HCT116 (cell line): ENCODE measurements around the gene EPHA8. TPM values are rescaled to one million over a fixed set of nuclear protein-coding genes. Genes with fewer than 3 reads are reported as not detected.

Source experiments
- ATAC-seq: fragments of 200-7000 bp; cut with Tn5 transposase; 2 replicates; pipeline ENCODE4 v1.9.1; 2020; ENCODE audit warnings: mild to moderate bottlenecking, moderate library complexity
- BruUV-seq: library from RNA; stranded (reverse); fragments of 400-500 nt; replicated peaks from 2 replicates; lab custom pipeline; 2021; lab: Mats Ljungman, UMichigan
- CTCF ChIA-PET: fragments of 300-600 bp; sonication (Branson Sonifier 250); formaldehyde crosslinking; loops from one replicate; lab custom pipeline; 2021; ENCODE audit warnings: antibody characterized with exemption; lab: Charles Lee
- POLR2A ChIA-PET: fragments of 300-600, 350-600 bp; sonication (Branson Sonifier 250); formaldehyde crosslinking; loops from one replicate; lab custom pipeline; 2021; ENCODE audit warnings: antibody characterized with exemption; lab: Charles Lee
- RAD21 ChIA-PET, 2 experiments: fragments of 300-600 bp; sonication (Branson Sonifier 250); formaldehyde crosslinking; loops; one replicate each; lab custom pipeline; 2023; ENCODE audit warnings: low total read pairs in 2 of 2; ENCODE audit not compliant: uncharacterized antibody in 2 of 2, unreplicated experiment in 2 of 2, low non-redundant PET in 1 of 2; lab: Charles Lee
- DNase-seq: peaks from one replicate; pipeline ENCODE4 v3.0.0-alpha.2; 2010; ENCODE audit warnings: low read depth, low spot score
- H2AFZ ChIP-seq: fragments of 200-600 bp; shearing (Covaris generic), sonication (generic); 2 replicates; pipeline ENCODE4 v1.6.1; 2017; ENCODE audit warnings: low read depth, mixed run types, mixed read lengths, antibody characterized with exemption, low read length; ENCODE audit not compliant: poor library complexity, severe bottlenecking
- H3K27ac ChIP-seq: 2 replicates; pipeline ENCODE4 v1.5.1; 2012; ENCODE audit warnings: low read depth, low read length
- H3K27me3 ChIP-seq: fragments of 200-600 bp; sonication (generic); 2 replicates; pipeline ENCODE4 v1.6.1; 2016; ENCODE audit warnings: mixed run types, low read length, mixed read lengths; ENCODE audit not compliant: insufficient read depth
- H3K36me3 ChIP-seq, 2 experiments: fragments of 200-500 bp in 1 of 2; fragments of 200-600 bp in 1 of 2; sonication (Bioruptor generic) in 1 of 2; sonication (generic) in 1 of 2; 2 replicates each; pipeline versions ENCODE4 v1.5.1 to v1.6.1; 2014 to 2016; ENCODE audit warnings: low read length in 2 of 2, inconsistent platforms in 1 of 2, mixed read lengths in 1 of 2, mixed run types in 1 of 2; ENCODE audit not compliant: insufficient read depth in 2 of 2, control insufficient read depth in 1 of 2
- H3K4me1 ChIP-seq, 2 experiments: fragments of 200-600 bp in 1 of 2; sonication (generic) in 1 of 2; 2 replicates each; pipeline versions ENCODE4 v1.5.1 to v1.6.1; 2012 to 2017; ENCODE audit warnings: low read length in 2 of 2, inconsistent platforms in 1 of 2, mild to moderate bottlenecking in 1 of 2, mixed read lengths in 1 of 2, mixed run types in 1 of 2, moderate library complexity in 1 of 2; ENCODE audit not compliant: insufficient read depth in 2 of 2, control insufficient read depth in 1 of 2
- H3K4me2 ChIP-seq: fragments of 200-600 bp; sonication (generic); 2 replicates; pipeline ENCODE4 v1.6.1; 2017; ENCODE audit warnings: mixed run types, low read length, mixed read lengths
- H3K4me3 ChIP-seq, 2 experiments: fragments of 200-600 bp in 1 of 2; sonication (generic) in 1 of 2; replicated peaks in 1 of 2; 2 replicates each; pipeline ENCODE4 v1.5.1; 2011 to 2016; ENCODE audit warnings: low read length in 2 of 2, control low read depth in 1 of 2, low read depth in 1 of 2, mild to moderate bottlenecking in 1 of 2, mixed read lengths in 1 of 2, mixed run types in 1 of 2
- H3K79me2 ChIP-seq: fragments of 200-600 bp; sonication (generic); 2 replicates; pipeline ENCODE4 v1.6.1; 2017; ENCODE audit warnings: mild to moderate bottlenecking, mixed run types, low read length, moderate library complexity, mixed read lengths; ENCODE audit not compliant: insufficient read depth
- H3K9ac ChIP-seq: fragments of 200-600 bp; sonication (generic); 2 replicates; pipeline ENCODE4 v1.6.1; 2016; ENCODE audit warnings: low read length, mixed read lengths
- H3K9me2 ChIP-seq: fragments of 200-600 bp; sonication (generic), shearing (Covaris generic); 2 replicates; pipeline ENCODE4 v1.6.1; 2017; ENCODE audit warnings: mixed run types, mild to moderate bottlenecking, moderate library complexity; ENCODE audit not compliant: insufficient read depth
- H3K9me3 ChIP-seq, 2 experiments: fragments of 200-500 bp in 1 of 2; fragments of 200-600 bp in 1 of 2; sonication (Bioruptor generic) in 1 of 2; sonication (generic) in 1 of 2; 2 replicates each; pipeline ENCODE4 v1.6.1; 2014 to 2017; ENCODE audit warnings: low read length in 2 of 2, mixed read lengths in 2 of 2, inconsistent platforms in 1 of 2, low read depth in 1 of 2, mild to moderate bottlenecking in 1 of 2, mixed run types in 1 of 2, moderate library complexity in 1 of 2; ENCODE audit not compliant: control insufficient read depth in 1 of 2, insufficient read depth in 1 of 2
- H4K20me1 ChIP-seq: fragments of 200-600 bp; sonication (generic), shearing (Covaris generic); 2 replicates; pipeline ENCODE4 v1.6.1; 2017; ENCODE audit warnings: mixed run types, mild to moderate bottlenecking, moderate library complexity; ENCODE audit not compliant: insufficient read depth
- ATF3 ChIP-seq: IDR thresholded peaks from 2 replicates; pipeline ENCODE4 v1.6.1; 2012
- CBX3 ChIP-seq: IDR thresholded peaks from 2 replicates; pipeline ENCODE4 v1.6.1; 2012; ENCODE audit warnings: low read depth
- CEBPB ChIP-seq: IDR thresholded peaks from 2 replicates; pipeline ENCODE4 v1.6.1; 2012; ENCODE audit warnings: low read depth
- ELF1 ChIP-seq: IDR thresholded peaks from 2 replicates; pipeline ENCODE4 v1.6.1; 2012; ENCODE audit warnings: low read depth, borderline replicate concordance
- EZH2 ChIP-seq: fragments of 200-600 bp; sonication (generic); IDR thresholded peaks from 2 replicates; pipeline ENCODE4 v1.6.1; 2017; ENCODE audit warnings: antibody characterized with exemption, mixed run types
- FOSL1 ChIP-seq: IDR thresholded peaks from 2 replicates; pipeline ENCODE4 v1.6.1; 2012; ENCODE audit warnings: low read depth
- JUND ChIP-seq: IDR thresholded peaks from 2 replicates; pipeline ENCODE4 v1.6.1; 2012
- MAX ChIP-seq: IDR thresholded peaks from 2 replicates; pipeline ENCODE4 v1.6.1; 2012
- POLR2A ChIP-seq: IDR thresholded peaks from 2 replicates; pipeline ENCODE4 v1.7.0; 2011; ENCODE audit warnings: borderline replicate concordance; ENCODE audit not compliant: insufficient read depth, insufficient read length; ENCODE audit errors: extremely low read depth
- POLR2AphosphoS5 ChIP-seq: IDR thresholded peaks from 2 replicates; pipeline ENCODE4 v1.6.1; 2011; ENCODE audit warnings: mild to moderate bottlenecking, low read depth, low read length, moderate library complexity
- RAD21 ChIP-seq: IDR thresholded peaks from 2 replicates; pipeline ENCODE4 v1.6.1; 2012; ENCODE audit warnings: low read depth, mild to moderate bottlenecking
- REST ChIP-seq: IDR thresholded peaks from 2 replicates; pipeline ENCODE4 v1.6.1; 2012; ENCODE audit warnings: low read depth
- SIN3A ChIP-seq: IDR thresholded peaks from 2 replicates; pipeline ENCODE4 v1.6.1; 2012; ENCODE audit warnings: low read depth
- SRF ChIP-seq: IDR thresholded peaks from 2 replicates; pipeline ENCODE4 v1.6.1; 2012; ENCODE audit warnings: low read depth
- TCF7L2 ChIP-seq: IDR thresholded peaks from 2 replicates; pipeline ENCODE4 v1.7.0; 2011; ENCODE audit warnings: borderline replicate concordance, inconsistent platforms; ENCODE audit not compliant: insufficient read depth, insufficient read length; ENCODE audit errors: extremely low read depth
- YY1 ChIP-seq: IDR thresholded peaks from 2 replicates; pipeline ENCODE4 v1.6.1; 2011; ENCODE audit warnings: low read length, low read depth, moderate library complexity, mild to moderate bottlenecking; ENCODE audit not compliant: insufficient replicate concordance; ENCODE audit errors: extremely low read depth
- ZNF274 ChIP-seq: fragments of 200-500 bp; sonication (Bioruptor generic); IDR thresholded peaks from 2 replicates; pipeline ENCODE4 v1.6.1; 2014; ENCODE audit warnings: mild to moderate bottlenecking, low read depth, low read length, inconsistent platforms
- intact Hi-C: fragments of 100-400 bp; cut with micrococcal nuclease; formaldehyde crosslinking; loops from 2 replicates; pipeline ENCODE4 v1.10.0; 2022
- total RNA-seq: library from RNA; stranded (reverse); gene quantifications from one replicate; pipeline ENCODE4 v1.2.1, GENCODE V29; 2021; ENCODE audit not compliant: unreplicated experiment

EPHA8 gene
- total RNA-seq, 1 experiment from 2014 or later = 0.30 TPM

- no peak for ATAC-seq
- H3K27me3 ChIP-seq = no peaks in the 10 kb centered on the region
- BruUV-seq = no TSS peak
- H3K9me2 ChIP-seq = no peaks in the 10 kb centered on the region
- no peak overlapping the region for H3K9ac ChIP-seq
- no peak overlapping the region for H3K4me2 ChIP-seq
- H3K9me3 ChIP-seq = no peaks in the 10 kb centered on the region
- TF ChIP-seq YY1 (no peak), JUND (no peak), EZH2 (no peak), SIN3A (no peak), TCF7L2 (no peak), ELF1 (no peak), ATF3 (no peak), CBX3 (no peak), ZNF274 (no peak), SRF (no peak)
- intact Hi-C loops = no loop called here
- no peak for DNase-seq
- H3K79me2 ChIP-seq = no peaks in the 10 kb centered on the region
- H3K36me3 ChIP-seq = no peaks in the 10 kb centered on the region
- H2AFZ ChIP-seq = no peak overlapping the region
- RAD21 ChIA-PET = no interaction called here
- no peaks in the 10 kb centered on the region for H4K20me1 ChIP-seq
- H3K27ac ChIP-seq = no peak overlapping the region
- H3K4me3 ChIP-seq = no peak overlapping the region
- CTCF ChIA-PET = no interaction called here
- POLR2A ChIA-PET = no interaction called here
- no peaks in the 10 kb centered on the region for H3K4me1 ChIP-seq
Observed at GRCh38 chr1:22553991-22554522, 9.2 kb upstream of the EPHA8 start.

GRCh38 chr1:22555371-22555656, 8.0 kb upstream of the EPHA8 start:
- POLR2A ChIA-PET = no interaction called here
- Histone ChIP-seq H3K27ac (no peak overlapping the region), H3K4me2 (no peak overlapping the region), H3K79me2 (no peaks in the 10 kb centered on the region), H3K9me3 (no peaks in the 10 kb centered on the region), H3K9me2 (no peaks in the 10 kb centered on the region), H3K27me3 (no peaks in the 10 kb centered on the region), H3K4me1 (no peaks in the 10 kb centered on the region), H3K4me3 (no peak overlapping the region), H3K9ac (no peak overlapping the region), H3K36me3 (no peaks in the 10 kb centered on the region), H2AFZ (no peak overlapping the region), H4K20me1 (no peaks in the 10 kb centered on the region)
- intact Hi-C loops = no loop called here
- no TSS peak for BruUV-seq
- DNase-seq (no peak), ATAC-seq (no peak)
- RAD21 ChIA-PET = no interaction called here
- CTCF ChIA-PET = no interaction called here
- TF ChIP-seq YY1 (no peak), MAX (no peak), CEBPB (no peak), ZNF274 (no peak), TCF7L2 (no peak), POLR2AphosphoS5 (no peak), EZH2 (no peak), ATF3 (no peak), ELF1 (no peak), REST (no peak), FOSL1 (no peak), POLR2A (no peak), SRF (no peak), RAD21 (no peak), CBX3 (no peak)
